Measurements from ENCODE around the gene EIF3L.
A peak's percentile ranks its signal among the peaks of the same experiment; 100 is the strongest.
"Not testable (repeated sequence)": the region's sequence is repeated elsewhere in the genome, so short reads cannot be mapped to it uniquely, and the experiment has no call there.

Gene EIF3L

DNA sequence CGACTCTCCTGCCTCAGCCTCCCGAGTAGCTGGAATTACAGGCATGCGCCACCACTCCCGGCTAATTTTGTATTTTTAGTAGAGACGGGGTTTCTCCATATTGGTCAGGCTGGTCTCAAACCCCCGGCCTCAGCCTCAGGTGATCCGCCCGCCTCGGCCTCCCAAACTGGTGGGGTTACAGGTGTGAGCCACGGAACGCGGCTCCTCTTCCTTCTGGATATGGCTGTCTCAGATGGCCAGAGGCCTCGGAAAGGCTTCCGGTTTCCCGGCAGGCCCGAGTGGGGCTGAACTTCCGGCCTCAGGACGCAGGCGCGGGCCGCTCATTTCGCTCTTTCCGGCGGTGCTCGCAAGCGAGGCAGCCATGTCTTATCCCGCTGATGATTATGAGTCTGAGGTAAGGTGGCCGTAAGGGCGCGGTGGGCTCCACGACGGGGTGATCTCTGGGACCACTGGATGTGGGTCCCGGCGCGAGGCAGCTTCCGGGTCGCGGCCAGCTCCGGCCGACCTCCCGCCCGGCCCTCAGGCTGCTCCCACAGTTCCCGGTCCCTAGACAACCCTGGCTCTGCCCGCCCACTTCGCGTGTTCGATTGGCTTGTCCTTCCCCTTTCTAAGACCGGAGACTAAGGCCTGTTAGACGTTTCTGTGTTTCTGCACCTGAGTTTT is at the start of gene EIF3L:
Gene EIF3L, plus strand, starts transcription at position 331 of the 663 bp plus-strand sequence. Its CDS starts 31 bp downstream, at position 362.
- DNase-seq: peak; percentile 35

DNA sequence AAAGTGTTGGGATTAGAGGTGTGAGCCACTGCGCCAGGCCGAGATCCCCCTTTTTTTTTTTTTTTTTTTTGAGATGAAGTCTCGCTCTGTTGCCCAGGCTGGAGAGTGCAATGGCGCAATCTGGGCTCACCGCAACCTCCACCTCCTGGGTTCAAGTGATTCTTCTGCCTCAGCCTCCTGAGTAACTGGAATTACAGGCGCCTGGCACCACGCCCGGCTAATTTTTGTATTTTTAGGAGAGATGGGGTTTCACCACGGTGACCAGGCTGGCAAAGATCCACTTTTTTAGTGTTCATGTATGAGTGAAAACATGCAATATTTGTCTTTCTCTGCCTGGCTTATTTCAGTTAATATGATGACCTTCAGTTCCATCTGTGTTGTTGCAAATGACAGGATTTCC is 49.2 kb upstream of the EIF3L start:
- not testable (repeated sequence) for DNase-seq

DNA sequence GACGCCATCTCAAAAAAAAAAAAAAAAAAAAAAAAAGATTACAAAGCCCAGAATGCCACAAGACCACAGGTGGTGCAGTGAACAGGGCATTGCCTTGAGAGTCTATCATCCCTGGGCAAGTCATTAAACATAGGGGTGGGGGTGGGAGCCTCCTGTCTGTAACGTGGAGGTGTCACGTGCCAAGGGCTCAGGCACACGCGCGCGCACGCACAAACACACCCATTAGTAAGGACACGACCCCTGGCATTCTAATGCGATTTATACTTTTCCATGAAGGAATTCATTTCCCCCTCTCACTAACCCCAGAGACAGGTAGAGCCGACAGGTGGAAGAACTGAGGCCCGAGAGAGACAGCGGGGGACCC is 47.3 kb upstream of the EIF3L start:
- DNase-seq: no peak

DNA sequence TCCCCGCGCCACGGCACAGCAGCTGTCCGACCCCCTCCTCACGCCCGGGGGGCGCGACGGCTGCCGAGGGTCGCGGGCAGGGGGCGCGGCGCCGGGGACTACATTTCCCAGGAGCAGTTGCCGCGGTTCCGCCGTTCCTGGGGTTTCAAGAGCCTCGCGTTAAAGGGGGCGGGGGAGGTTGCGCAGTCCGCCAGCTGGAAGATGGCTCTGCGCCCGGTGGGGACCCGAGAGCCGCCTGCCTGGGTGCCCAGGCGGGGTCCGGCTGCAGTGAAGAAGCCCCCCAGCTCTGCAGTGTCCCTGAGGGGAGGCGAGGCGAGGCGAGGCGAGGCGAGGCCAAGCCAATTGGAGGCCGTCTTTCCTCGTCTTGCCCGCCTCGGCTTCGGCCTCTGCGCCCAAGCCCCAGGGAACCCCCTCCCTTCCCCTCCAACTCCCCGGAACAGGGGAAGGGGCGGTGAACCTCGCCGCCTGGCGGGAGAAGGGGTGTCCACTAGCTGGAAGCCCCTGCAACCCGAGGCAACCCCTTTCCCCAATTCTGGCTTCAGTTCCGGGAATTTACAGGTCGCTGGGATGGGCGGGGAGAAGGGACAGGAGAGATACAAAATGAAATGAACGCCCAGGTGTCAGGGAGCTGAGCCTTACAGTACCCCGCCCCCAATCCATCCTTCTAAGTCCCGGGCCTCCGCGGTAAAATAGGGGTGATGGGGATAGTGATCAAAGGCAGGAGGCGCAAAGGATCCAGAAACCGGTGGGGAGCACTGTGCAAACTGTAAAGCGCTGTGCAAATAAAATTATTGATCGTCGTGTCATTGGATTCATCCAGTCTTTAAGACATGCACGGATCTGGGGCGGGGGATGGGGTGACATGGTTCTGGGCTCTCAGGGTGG is 46.7 kb upstream of the EIF3L start:
- no peak for DNase-seq

DNA sequence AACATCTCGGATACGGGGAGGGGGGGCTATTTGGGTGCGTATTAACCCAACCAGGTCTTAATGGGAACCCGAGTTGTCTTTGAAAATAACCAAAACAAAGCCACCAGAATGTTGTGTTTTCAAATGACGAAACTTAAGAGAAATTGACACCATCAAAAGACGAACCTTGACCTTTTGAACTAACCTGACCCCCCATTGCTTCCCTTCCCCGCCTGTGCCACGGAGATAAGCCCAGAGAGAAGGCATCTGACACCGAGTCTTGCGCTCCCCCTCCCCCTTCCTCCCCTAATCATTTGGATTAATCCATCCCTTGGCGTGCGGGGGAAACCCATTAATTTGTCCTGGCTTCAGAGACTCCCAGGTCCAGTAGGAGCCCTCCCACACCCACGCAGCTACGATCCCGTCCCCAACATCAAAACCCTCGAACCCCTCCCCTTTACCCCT is 46.0 kb upstream of the EIF3L start:
- DNase-seq: no peak

DNA sequence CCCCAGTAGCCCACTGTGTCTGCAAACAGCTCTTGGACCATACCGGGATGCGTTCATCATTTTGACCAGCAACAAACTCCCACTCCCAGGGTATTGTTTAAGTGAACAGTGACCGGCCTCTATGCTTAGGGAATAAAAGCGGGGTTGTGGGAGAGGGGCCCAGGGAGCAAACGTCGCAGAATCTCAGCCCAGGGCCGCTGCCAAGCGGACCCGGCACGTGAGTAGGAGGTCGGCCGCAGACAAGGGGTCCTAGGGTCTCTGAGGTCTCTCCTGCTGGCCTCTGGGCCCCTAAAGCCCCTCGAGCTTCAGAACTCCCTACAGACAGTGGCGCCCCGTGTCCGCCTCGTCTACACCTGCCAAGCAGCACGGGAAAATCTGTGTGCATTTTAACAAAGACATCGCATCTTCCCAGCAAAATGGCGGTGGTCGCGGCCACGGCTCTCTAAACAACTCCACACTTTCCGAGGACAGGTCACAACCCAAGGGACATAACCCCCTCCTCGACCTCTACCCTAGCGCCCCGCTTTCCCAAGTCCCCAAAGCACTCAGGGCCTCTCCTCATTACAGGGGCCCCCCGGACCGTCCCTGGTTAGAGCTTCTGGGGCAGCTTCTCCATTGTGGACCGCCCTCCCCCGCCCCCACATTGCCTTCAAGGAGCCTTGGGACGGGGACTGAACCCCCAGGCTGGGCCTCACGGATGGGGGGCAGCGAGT is 45.4 kb upstream of the EIF3L start:
- no peak for DNase-seq

DNA sequence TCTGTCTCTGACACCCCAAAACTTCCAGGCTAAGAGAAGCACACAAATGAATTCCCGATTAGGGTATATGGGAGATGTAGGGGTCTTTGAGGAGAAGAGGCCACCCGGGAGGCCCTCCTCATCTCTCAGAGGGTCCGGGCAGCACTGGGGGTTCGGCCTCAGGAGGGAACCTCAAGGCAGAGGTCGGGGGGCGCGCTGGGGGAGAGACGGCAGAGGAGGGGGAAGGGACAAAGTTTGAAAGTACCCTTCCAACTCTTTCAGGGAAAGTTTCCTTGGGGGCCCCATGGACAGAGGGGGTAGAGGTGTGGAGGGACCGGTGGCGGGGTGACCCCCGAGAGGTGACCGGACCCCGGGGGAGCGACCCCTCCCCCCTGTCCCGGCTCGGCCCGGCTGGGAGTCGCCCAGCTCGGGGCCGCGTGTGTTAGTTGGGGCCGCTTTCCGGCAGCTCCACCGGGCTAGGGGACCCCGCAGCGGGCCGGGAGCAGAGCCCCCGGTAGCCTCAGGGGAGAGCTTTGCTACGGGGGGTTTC is 44.8 kb upstream of the EIF3L start:
- no peak for DNase-seq

DNA sequence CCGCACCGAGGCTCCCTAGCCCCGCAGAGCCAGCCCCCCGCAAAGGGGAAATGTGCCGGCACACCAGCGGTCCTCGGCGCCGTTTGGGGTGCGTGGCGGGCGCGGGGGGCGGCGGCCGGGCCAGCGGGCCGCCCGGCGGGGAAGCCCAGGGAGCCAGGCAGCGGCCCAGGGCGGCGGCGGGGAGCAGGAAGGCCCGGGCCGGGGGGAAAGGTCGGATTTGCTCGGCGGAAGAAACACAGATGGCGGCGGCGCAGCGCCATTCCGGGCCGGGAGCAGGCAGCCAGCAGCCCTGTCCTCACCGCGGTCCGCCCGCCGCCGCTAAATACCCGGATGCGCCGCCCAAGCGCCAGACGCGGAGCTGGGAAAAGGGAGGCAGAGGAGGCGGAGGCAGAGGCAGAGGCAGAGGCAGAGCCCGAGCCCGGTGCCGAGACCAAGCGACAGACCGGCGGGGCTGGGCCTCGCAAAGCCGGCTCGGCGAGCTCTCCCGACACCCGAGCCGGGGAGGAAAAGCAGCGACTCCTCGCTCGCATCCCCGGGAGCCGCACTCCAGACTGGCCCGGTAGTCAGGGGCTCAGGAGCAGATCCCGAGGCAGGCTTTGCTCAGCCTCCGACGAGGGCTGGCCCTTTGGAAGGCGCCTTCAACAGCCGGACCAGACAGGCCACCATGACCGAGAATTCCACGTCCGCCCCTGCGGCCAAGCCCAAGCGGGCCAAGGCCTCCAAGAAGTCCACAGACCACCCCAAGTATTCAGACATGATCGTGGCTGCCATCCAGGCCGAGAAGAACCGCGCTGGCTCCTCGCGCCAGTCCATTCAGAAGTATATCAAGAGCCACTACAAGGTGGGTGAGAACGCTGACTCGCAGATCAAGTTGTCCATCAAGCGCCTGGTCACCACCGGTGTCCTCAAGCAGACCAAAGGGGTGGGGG is 44.1 kb upstream of the EIF3L start:
- DNase-seq: peak; percentile 14

DNA sequence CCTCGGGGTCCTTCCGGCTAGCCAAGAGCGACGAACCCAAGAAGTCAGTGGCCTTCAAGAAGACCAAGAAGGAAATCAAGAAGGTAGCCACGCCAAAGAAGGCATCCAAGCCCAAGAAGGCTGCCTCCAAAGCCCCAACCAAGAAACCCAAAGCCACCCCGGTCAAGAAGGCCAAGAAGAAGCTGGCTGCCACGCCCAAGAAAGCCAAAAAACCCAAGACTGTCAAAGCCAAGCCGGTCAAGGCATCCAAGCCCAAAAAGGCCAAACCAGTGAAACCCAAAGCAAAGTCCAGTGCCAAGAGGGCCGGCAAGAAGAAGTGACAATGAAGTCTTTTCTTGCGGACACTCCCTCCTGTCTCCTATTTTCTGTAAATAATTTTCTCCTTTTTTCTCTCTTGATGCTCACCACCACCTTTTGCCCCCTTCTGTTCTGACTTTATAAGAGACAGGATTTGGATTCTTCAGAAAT is 43.4 kb upstream of the EIF3L start:
- DNase-seq: no peak

DNA sequence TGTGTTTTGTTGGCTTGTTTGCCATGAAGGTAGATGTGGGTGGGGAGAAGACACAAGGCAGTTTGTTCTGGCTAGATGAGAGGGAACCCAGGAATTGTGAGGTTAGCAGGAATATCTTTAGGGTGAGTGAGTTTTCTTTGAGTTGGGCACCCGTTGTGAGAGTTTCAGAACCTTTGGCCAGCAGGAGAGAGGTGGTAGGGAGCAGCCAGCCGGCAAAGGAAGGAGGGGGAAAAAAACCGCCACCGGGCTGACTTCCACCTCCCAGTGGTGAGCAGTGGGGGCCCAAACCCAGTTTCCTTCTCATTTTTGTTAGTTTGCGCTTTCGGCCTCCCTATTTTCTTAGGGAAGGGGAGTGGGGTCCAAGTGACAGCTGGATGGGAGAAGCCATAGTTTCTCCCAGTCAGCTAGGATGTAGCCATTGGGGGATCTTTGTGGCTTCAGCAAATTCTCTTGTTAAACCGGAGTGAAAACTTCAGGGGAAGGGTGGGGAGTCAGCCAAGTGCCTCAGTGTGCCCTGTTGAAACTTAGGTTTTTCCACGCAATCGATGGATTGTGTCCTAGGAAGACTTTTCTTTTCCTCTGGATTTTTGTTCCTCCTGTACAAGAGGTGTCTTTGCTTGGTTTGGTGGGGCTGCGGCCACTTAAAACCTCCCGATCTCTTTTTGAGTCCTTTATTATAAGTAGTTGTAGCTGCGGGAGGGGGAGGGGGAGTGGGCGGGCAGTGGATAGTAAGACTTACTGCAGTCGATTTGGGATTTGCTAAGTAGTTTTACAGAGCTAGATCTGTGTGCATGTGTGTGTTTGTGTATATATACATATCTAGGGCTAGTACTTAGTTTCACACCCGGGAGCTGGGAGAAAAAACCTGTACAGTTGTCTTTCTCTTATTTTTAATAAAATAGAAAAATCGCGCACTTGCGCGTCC is 42.5 kb upstream of the EIF3L start:
- no peak for DNase-seq

DNA sequence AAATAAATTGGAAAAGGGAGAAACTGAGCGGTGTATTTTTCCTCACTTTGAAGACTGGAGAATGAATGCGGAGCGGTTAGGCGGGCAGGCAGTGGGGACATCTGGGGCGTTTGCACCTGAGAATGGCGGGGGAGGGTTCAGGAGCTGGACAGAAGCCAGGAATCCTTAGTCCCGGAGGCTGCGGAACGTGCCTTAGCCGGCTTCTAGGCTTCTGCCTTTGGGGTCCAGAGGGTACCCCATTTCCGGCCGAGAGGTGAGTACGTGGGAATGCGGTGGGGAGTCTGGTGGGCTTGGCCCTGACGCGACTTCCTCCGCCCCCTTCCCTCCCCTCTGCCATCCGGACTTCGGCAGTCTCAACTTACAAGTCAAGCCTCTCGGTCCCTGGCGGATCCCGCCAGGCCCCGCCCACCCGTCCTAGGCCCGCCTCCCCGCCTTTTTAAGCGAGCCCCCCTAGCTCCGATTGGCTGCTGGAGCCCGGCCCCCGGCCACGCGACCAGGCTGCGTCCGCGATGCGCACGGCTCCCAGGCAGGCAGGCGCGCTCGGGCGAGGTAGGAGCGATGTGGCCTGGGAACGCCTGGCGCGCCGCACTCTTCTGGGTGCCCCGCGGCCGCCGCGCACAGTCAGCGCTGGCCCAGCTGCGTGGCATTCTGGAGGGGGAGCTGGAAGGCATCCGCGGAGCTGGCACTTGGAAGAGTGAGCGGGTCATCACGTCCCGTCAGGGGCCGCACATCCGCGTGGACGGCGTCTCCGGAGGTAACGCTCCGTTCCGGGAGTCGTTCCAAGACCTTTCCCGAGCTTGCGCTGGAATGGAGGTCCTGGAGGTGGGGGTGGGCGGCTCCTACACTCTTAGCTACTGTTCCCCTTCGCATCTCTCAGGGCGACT is 41.6 kb upstream of the EIF3L start, which contains the start of gene GCAT:
Gene GCAT, plus strand, starts transcription at position 525 of the 884 bp plus-strand sequence. Its CDS starts 34 bp downstream, at position 559.
- peak; percentile 75 for DNase-seq

DNA sequence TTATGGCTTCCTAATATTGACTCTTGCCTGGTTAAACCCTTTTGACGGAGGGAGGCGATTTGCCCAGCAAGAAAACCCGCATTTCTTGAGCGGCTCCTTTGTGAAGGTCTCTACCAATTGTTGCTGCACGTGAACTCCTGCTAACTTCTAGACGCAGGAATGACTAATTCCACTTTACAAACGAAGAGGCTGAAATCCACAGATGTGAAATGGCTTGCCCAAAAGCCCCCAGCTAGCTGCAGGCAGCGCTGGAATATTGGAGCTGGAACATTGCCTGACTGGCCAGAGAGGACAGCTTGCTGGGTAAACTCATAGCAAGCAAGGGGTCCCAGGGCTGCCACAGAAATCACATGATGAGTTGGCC is 40.9 kb upstream of the EIF3L start:
- no peak for DNase-seq

DNA sequence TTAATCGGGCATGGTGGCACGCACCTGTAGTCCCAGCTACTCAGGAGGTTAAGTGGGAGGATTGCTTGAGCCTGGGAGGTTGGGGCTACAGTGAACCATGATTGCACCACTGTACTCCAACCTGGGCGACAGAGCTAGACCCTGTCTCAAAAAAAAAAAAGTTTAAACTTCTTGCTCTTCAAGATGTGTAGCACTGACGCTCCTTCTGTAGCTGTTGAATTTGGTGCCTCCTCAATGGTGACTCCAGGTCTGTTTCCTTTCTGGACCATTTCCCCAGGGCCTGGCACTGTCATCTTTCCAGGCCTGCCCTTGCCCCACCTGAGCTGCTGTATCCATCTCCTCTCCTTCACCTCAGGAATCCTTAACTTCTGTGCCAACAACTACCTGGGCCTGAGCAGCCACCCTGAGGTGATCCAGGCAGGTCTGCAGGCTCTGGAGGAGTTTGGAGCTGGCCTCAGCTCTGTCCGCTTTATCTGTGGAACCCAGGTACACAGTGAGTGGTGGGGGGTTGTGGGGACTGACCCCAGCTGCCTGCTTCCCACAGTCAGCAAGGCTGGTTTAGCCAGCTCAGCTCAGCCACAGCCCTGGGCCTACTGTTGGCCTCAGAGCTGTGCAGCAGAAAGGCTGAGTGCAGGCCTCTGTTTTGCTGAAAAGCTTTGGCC is 39.4 kb upstream of the EIF3L start:
- no peak for DNase-seq

DNA sequence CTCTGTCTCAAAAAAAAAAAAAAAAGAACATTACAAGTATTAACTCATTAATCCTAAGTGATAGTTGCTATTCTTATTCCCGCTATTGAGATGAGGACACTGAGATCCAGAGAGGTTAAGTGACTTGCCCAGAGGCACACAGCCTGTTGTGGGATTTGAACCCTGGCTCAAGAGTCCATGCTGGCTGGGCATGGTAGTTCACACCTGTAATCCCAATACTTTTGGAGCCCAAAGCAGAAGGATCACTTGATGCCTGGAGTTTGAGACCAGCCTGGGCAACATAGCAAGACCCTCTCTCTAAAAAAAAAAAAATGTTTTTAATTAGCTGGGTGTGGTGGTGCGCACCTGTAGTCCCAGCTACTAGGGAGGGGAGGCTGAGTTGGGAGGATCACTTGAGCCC is 37.4 kb upstream of the EIF3L start:
- no peak for DNase-seq

DNA sequence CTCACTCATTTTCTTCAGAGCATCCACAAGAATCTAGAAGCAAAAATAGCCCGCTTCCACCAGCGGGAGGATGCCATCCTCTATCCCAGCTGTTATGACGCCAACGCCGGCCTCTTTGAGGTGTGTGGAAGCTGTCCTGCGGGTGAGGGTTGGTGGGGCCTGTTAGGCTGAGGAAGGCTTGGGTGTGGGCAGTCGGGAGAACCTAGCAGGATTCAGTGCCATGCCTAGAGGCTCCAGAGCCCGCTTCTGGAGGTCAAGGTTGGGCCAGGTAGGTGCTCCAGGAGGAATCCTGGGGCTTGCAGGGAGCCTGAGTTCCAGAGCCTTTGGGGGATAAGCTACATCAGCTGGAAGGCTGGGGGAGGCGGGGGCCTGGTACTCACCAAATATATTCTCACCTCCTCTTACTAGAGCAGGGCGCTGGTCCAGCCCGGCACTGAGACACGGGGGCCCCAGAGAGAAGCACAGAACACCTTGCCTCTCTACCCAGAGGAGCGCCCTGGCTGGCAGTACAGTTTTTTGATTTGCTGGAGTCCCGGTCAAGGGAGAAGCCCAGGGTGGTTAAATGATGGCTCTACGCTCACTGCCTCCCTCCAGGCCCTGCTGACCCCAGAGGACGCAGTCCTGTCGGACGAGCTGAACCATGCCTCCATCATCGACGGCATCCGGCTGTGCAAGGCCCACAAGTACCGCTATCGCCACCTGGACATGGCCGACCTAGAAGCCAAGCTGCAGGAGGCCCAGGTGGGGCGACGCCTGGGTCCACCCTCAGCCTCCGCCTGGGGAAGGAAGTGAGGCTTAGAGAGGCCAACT is 36.1 kb upstream of the EIF3L start:
- DNase-seq: no peak

DNA sequence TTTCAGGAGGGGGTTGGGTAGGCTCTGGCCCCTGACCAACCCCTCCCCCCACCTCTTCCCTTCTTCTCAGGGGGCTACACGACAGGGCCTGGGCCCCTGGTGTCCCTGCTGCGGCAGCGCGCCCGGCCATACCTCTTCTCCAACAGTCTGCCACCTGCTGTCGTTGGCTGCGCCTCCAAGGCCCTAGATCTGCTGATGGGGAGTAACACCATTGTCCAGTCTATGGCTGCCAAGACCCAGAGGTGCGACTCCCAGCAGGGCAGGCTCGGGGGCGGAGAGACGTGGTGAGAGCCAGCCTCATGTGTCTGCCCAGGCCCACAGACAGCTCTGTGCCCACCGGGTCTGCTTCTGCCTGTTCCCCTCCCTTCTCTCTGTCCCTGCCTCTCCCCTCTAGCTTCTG is 33.6 kb upstream of the EIF3L start:
- no peak for DNase-seq

DNA sequence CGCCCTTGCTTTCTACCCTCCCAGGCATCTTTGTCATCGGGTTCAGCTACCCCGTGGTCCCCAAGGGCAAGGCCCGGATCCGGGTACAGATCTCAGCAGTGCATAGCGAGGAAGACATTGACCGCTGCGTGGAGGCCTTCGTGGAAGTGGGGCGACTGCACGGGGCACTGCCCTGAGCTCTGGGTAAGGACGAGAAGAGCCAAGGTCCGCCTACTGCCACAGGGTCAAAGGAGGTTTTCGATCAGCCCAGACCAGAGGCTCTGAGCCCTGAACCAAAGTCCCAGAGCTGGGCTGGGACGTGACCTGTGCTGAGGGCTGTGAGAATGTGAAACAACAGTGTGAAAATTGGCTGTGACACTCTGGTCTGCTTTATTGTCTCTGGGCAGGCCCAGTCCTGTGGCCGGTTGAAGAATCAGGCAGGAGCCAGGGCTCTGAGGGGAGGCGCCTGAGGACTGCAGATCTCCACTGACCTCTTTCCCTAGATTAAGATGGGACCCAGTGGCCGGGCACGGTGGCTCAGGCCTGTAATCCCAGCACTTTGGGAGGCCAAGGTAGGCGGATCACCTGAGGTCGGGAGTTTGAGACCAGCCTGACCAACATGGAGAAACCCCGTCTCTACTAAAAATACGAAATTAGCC is 32.6 kb upstream of the EIF3L start:
- no peak for DNase-seq
